HG03460 (cell line): ENCODE results near the gene HOXC5.
"Not testable (repeated sequence)": the region's sequence is repeated elsewhere in the genome, so short reads cannot be mapped to it uniquely, and the experiment has no call there.

ENCODE experiments used
- ATAC-seq: cut with Tn5 transposase; IDR thresholded peaks from one replicate; pipeline ENCODE4 v1.9.1; 2021; ENCODE audit not compliant: unreplicated experiment

HOXC5 gene

DNA sequence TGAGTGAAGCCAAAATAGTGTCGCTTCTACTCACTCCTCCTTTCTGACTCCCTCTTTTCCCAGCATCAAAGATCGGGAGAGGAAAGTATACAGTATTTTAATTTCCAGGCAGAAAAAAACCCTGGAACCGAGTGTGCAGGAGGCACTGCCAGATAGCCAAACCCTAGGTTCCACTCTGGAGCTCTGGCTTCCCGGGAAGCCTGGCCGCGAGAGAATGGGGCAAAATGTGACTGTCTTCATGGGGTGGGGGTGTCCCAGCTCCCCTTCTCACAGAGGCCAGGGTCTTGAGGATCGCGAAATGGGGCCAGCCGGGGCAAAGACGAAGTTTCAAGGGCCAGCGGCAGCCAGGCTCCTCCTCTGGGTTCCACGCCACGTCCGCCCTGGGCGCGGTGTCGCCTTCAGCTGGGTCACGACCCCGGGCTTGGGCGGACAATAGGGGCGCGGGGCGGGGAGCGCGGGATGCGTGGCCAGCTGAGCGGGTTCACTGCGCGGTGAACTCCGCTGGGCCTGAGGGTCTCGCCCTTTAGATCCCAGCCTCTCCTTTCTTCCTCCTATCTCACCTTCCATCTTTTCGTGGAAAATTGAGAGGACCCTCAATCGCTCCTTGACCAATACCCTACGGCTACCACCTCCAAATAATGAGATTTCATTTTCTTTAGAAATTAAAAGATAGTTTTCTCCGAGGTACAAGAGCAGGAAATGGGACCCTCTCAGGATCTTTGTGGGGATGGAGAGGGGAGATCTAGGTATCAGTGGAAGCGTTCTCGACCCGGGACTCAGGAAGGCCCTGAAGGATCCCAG, 27.5 kb downstream of the HOXC5 start:
- no peak for ATAC-seq

DNA sequence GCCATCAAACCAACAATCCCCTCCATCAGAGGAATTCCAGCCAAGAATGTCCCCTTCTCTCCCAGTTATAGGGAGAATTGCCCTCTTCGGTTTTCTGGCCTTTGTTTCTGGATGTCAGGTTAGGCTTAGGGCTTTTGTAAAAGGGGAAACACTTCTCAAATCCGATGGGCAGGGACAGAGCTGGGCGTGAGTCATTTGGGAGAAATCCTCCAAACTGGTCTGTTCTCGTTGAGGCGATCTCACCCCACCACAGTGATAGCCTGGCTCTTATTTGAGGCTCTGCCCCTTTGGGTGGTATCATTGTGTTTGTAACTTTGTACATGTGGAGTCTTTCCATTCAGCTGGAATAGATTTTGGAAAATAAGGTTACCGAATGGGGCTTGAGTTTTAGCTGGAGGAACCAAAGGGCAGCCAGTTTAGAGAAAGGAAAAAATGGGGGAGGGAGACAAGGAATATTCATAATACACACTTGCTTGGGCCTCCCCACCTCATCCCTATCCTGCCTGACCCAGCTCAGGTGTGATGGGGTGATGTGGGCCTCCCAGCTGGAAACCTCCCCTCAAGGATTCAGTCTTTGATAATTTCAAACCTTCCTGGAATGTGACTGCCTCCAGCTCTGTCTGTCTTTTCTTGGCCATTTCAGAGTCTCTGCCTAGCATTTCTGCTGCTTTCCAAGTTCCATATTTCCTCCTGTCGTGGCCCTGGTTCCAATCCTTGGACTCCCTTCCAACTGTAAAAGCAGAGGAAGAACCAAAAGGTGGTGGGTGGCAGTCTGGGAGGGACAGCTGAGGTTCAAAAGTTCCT, 28.3 kb downstream of the HOXC5 start:
- no peak for ATAC-seq

- no peak for ATAC-seq
Measured at GRCh38 chr12:54065677-54066076, 32.8 kb downstream of the HOXC5 start.

DNA sequence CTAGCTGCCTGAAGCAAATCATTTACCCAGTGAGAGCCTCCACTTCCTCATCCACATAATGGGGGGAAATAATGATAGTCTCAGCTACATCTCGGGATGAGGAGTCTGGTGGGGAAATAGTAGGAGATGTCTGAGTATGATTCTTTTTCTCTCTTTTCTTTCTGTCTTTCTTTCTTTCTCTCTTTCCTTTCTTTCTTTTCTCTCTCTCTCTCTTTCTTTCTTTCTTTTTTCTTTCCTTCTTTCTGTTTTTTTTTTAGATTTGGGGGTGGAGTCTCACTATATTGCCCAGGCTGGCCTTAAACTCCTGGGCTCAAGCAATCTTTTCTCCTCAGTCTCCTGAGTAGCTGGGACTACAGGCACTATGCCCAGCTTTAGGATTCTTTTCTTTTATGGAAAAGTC, 33.6 kb downstream of the HOXC5 start:
- no peak for ATAC-seq

- ATAC-seq, result no peak
Measured at GRCh38 chr12:54068418-54069070, 35.7 kb downstream of the HOXC5 start.

DNA sequence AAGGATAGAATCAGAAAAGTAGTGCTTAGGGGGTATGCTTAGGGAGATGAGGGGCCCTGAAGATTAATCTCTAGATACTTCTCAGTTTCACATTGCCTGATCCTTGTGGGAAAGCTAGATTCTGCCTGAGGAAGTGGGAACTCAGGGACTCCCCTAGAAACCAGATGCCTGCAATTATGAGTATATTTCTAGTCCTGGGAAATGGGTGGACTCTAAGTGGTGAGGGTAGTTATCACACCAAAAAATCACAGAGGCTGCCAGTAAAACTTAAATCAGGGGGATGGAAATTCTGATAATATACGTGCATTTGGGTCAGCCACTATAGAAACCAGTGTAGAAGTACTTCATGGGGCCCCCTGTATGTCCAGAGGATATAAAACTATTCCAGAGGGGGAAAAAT, 39.1 kb downstream of the HOXC5 start:
- no peak for ATAC-seq

GRCh38 chr12:54074308-54074707, 41.5 kb downstream of the HOXC5 start:
- no peak for ATAC-seq

DNA sequence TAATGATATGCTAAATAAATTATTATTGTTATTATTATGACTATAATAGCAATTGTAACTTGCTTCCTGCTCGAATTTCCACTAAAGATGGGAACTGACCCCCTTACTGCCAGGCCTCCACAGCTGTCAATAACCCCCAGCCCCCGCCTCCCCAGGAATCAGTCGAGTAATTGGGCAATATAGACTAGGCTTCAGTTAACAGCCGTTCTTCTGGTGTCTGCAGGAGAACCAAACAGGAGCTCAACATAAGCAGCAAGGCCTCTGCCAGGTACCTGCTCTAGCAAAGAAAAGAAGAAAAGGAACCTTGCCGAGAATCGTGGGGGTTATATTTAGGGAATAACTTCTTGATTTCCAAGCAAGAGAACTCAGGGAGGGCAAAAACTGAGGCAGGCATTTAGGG, 42.6 kb downstream of the HOXC5 start:
- no peak for ATAC-seq

DNA sequence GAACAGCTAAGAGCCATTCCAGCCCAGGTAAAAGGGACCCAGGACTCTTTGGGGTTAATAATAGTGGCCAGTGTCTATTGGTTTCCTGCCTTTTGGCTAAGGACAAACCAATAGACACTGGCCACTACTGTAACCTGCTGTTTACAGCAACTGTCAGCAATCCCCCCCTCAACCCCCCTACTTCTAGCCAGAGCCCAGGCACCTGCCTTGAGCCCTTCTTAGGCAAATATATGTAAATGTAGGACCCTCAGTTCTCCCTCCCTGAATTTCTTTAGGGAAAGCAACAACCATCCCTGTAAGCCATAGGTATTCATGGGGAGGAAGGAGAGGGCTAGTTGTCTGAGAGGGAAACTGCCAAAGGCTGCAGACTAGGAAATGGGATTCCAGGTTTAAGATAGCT, 43.1 kb downstream of the HOXC5 start:
- ATAC-seq, result no peak

GRCh38 chr12:54077843-54078242, 45.0 kb downstream of the HOXC5 start:
- not testable (repeated sequence) for ATAC-seq

- ATAC-seq, result not testable (repeated sequence)
Measured at GRCh38 chr12:54079115-54079514, 46.3 kb downstream of the HOXC5 start.

GRCh38 chr12:54080008-54080924, 47.4 kb downstream of the HOXC5 start:
- ATAC-seq, result not testable (repeated sequence)

GRCh38 chr12:54081053-54081514, 48.2 kb downstream of the HOXC5 start:
- ATAC-seq, result not testable (repeated sequence)

GRCh38 chr12:54081581-54082396, 48.9 kb downstream of the HOXC5 start:
- ATAC-seq, result not testable (repeated sequence)

DNA sequence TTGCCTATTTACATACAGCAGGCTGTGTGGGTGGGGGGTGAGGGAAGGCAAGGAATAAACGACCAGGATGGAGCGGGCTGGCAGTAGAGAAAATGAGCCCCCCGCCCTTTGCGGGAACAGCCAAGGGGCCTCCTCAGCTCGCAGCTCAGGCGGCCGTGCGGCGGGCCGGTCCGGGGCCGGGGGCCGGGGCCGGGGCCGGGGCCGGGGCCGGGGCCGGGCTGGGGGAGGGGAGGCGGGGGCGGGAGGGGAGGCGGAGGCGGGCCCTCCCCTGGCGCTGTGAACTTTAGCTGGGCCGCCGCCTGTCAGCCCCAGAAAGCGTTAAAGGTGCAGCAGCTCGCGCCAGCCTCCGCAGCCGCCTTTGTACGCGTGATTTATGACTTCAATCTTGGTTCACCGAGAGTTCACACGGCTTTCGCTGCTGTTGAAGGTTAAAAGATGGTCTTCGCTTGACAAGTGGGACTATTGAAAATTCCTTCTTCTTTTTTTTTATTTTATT, 49.6 kb downstream of the HOXC5 start:
- no peak for ATAC-seq
